Stimulated activated CD4-positive, alpha-beta T cell treated with anti-CD3 and anti-CD28 coated beads, Interleukin-15, amount 100 ng/mL, for 48 hours (primary cell): ENCODE data around the gene RGS13.
"Not testable (repeated sequence)": the region's sequence is repeated elsewhere in the genome, so short reads cannot be mapped to it uniquely, and the experiment has no call there.

Experiments used
- DNase-seq, 2 donors: peaks; one replicate each; pipeline ENCODE4 v3.0.0-alpha.2; 2020; ENCODE audit warnings: low read depth in 2 of 2

Gene RGS13

GRCh38 chr1:192678099-192678498, 42.2 kb downstream of the RGS13 start:
- DNase-seq = no peak

GRCh38 chr1:192682335-192682734, 46.4 kb downstream of the RGS13 start:
- no peak for DNase-seq

DNA sequence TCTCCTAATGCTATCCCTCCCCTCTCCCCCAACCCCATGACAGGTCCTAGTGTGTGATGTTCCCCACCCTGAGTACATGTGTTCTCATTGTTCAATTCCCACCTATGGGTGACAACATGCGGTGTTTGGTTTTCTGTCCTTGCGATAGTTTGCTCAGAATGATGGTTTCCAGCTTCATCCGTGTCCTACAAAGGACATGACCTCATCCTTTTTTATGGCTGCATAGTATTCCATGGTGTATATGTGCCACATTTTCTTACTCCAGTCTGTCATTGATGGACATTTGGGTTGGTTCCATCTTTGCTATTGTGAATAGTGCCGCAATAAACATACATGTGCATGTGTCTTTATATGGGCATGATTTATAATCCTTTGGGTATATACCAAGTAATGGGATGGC, 47.1 kb downstream of the RGS13 start:
- not testable (repeated sequence) for DNase-seq

DNA sequence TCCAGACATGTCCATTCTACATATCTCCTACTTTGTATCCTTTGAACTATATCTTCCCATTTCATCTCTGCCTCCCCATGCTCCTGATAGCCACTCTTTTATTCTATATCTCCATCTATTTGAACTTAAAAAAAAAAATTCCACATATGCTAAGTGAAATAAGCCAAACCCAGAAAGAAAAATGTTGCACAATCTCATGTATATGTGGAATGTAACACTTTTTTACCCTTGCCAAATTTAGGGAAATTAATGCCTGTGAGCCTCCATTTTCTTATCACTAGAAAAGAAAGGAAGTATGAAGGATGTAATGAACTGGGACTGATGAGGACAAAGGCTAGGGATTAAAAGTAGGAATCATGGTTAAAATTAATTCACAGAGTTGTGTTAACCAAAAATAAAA, 53.5 kb downstream of the RGS13 start:
- no peak for DNase-seq

- no peak for DNase-seq
Observed at GRCh38 chr1:192691041-192691440, 55.1 kb downstream of the RGS13 start.

DNA sequence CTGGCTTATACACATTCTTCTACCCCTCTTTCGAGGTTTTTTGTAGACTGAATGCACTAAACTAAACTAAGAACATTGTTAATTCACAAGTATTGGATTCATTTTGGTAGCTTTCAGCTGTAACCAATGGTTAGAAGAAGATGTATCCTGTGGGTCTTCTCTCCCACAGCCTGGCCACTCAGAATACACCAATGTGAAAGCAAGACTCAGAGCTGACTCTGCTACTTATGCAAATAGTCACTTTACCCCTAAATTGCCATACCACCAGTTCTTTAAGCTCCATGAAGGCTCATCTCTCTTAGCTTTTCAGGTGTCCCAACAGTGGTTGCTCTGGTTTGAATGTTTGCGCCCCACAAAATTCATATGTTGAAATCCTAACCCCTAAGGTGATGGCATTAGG, 60.1 kb downstream of the RGS13 start:
- no peak for DNase-seq

GRCh38 chr1:192697771-192698170, 61.8 kb downstream of the RGS13 start:
- DNase-seq = no peak

- no peak for DNase-seq
Observed at GRCh38 chr1:192698731-192699130, 62.8 kb downstream of the RGS13 start.

GRCh38 chr1:192700834-192701271, 64.9 kb downstream of the RGS13 start:
- no peak for DNase-seq

GRCh38 chr1:192702212-192702902, 66.4 kb downstream of the RGS13 start:
- no peak for DNase-seq

DNA sequence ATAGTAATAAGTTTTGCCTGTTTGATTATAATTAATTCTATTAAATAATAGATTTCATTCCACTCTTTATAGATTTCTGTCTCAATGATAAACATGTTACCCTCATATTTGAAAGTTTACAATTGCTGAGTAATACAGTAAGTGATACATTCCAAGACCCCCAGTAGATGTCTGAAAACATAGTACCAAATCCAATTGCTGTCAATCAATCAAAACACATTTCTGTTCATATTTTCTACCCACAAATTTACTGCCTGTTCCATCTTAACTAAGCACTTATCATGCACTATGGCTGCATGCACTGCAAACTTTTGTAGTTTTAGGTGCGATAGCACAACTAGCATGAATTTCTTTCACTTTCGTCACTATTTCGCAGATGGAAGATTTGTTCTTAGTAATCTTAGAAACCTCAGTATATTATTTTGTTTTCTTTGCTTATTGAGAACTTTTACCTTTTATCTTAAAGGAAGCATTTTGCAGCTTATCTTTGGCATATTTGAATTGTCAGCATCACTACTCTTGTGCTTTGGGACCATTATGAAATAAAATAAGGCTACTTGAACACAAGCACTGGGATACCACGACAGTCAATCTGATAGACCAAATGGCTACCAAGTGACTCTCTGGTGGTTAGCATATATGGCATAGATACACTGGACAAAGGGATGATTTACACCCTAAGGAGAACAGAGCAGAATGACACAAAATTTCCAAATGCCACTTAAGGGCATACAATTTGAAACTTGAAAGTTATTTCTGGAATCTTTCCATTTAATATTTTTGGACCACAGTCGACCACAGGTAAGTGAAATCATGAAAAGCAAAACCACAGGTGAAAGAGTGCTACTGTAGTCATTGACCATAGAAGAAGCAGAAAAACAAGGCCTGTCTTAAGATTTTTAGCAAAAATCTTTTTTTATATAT, 67.6 kb downstream of the RGS13 start:
- no peak for DNase-seq

- DNase-seq = no peak
Observed at GRCh38 chr1:192705510-192705909, 69.6 kb downstream of the RGS13 start.

- no peak for DNase-seq
Observed at GRCh38 chr1:192706936-192707335, 71.0 kb downstream of the RGS13 start.

DNA sequence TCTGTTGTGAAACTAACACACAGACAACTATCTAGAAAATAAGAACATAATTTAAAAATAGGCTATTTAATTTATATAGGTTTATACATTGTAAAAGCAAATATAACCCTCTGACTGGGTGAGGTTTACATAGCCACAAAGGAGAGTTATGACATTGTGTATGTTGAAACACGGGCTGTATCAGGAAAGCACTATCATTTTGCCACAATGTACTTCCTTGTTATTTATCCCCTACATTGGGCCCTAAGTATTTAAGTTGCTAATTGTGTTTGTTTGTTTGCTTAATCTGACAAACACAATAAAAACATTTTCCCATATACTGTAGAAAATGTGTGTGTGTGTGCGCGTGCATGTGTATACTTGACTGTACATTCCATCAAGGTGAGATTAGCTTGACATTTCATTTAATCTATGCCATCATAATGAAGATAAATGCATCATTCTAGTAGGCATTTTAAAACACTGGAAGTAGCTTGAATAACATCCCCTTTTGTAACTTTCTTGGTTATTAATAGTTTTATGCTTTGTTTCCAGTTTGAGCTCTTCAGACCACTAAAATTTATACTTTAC, 72.1 kb downstream of the RGS13 start:
- no peak for DNase-seq

GRCh38 chr1:192709544-192709943, 73.6 kb downstream of the RGS13 start:
- no peak for DNase-seq
